ENCODE measurements around the gene NNMT.

- TF ChIP-seq CTCF (IDR thresholded peaks at IDR 0.05) (no peak), EZH2 (IDR thresholded peaks at IDR 0.05; ENCODE audit: borderline replicate concordance, insufficient read depth, low read depth, low read length, poor library complexity, severe bottlenecking) (no peak)
These were observed 17.7 kb upstream of the NNMT start for GRCh38 chr11:114278342-114279065.

All from B cell (primary cell).